K562 (cell line): ENCODE data around the gene RAE1.
"Not testable (repeated sequence)": the region's sequence is repeated elsewhere in the genome, so short reads cannot be mapped to it uniquely, and the experiment has no call there.

Experiments used
- NR2C2 ChIP-seq, 2 experiments: fragments of 200-800 bp in 1 of 2; sonication (Bioruptor generic) in 1 of 2; sonication (generic) in 1 of 2; formaldehyde crosslinking in 1 of 2; IDR thresholded peaks; 2 replicates each; pipeline versions ENCODE4 v1.6.1 to v1.8.0; 2016 to 2022; ENCODE audit warnings: mild to moderate bottlenecking in 1 of 2, missing compliant biosample characterization in 1 of 2, missing genetic modification characterization in 1 of 2, missing genetic modification reagents in 1 of 2
- POLR2A ChIP-seq: fragments of 450-650 bp; conservative IDR thresholded peaks from 2 replicates; pipeline ENCODE4 v1.6.1; 2016

DNA sequence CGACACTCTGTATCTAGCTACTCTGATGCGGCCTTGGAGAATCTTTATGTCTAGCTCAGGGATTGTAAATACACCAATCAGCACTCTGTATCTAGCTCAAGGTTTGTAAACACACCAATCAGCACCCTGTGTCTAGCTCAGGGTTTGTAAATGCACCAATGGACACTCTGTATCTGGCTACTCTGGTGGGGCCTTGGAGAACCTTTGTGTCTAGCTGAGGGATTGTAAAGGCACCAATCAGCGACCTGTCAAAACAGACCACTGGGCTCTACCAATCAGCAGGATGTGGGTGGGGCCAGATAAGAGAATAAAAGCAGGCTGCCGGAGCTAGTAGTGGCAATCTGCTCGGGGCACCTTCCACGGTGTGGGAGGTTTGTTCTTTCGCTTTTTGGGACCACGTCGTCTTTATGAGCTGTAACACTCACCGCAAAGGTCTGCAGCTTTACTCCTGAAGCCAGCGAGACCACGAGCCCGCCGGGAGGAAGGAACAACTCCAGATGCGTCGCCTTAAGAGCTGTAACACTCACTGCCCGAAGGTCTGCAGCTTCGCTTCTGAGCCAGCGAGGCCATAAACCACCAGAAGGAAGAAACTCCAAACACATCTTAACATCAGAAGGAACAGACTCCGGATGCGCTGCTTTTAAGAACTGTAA, 2.0 kb upstream of the RAE1 start:
- peak; percentile 55; the same call in 1 of the 2 replicates for TF ChIP-seq POLR2A
- TF ChIP-seq NR2C2 (CRISPR knock-in tag; IDR thresholded peaks at IDR 0.05); NR2C2 (tag; IDR thresholded peaks at IDR 0.05): not testable (repeated sequence)
